Mesothelial cell of epicardium (in vitro differentiated cells): ENCODE data around the gene GP2. TPM values are rescaled to one million over a fixed set of nuclear protein-coding genes. Genes with fewer than 3 reads are reported as not detected.

Source experiments
- DNase-seq, 2 experiments: peaks; one replicate each; pipeline ENCODE4 v3.0.0; 2021; ENCODE audit warnings: low spot score in 2 of 2; ENCODE audit not compliant: unreplicated experiment in 2 of 2
- H3K27ac Mint-ChIP-seq: 2 replicates; pipeline ENCODE4 v1.8.0; 2021; ENCODE audit warnings: mixed read lengths
- H3K27me3 Mint-ChIP-seq: 2 replicates; pipeline ENCODE4 v1.8.0; 2021; ENCODE audit warnings: low read depth, mixed read lengths
- H3K36me3 Mint-ChIP-seq: 2 replicates; pipeline ENCODE4 v1.8.0; 2021; ENCODE audit warnings: mixed read lengths
- H3K4me1 Mint-ChIP-seq: 2 replicates; pipeline ENCODE4 v1.8.0; 2021; ENCODE audit warnings: mixed read lengths
- H3K4me3 Mint-ChIP-seq: 2 replicates; pipeline ENCODE4 v1.8.0; 2021; ENCODE audit warnings: mild to moderate bottlenecking, moderate library complexity, mixed read lengths
- H3K9me3 Mint-ChIP-seq: 2 replicates; pipeline ENCODE4 v1.8.0; 2021; ENCODE audit warnings: mixed read lengths
- total RNA-seq: library from RNA; stranded (reverse); gene quantifications from 3 replicates; pipeline ENCODE4 v1.2.1, GENCODE V29; 2021
- TF ChIP-seq, protein P1 (sequence below): fragments of 200-600 bp; sonication (generic); IDR thresholded peaks from one replicate; pipeline ENCODE4 v1.5.0; 2021; ENCODE audit warnings: antibody characterized with exemption; ENCODE audit not compliant: unreplicated experiment

GP2 gene
- total RNA-seq, 1 donor from 2014 or later = not detected

GRCh38 chr16:20334396-20334795, 7.1 kb upstream of the GP2 start:
- Mint-ChIP-seq H3K27ac (no peak overlapping the region), H3K4me1 (no peaks in the 10 kb centered on the region), H3K4me3 (no peak overlapping the region), H3K27me3 (peaks cover 26% of the 10 kb centered on the region), H3K9me3 (no peaks in the 10 kb centered on the region), H3K36me3 (no peaks in the 10 kb centered on the region)
- DNase-seq = no peak
- TF ChIP-seq, protein P1, sequence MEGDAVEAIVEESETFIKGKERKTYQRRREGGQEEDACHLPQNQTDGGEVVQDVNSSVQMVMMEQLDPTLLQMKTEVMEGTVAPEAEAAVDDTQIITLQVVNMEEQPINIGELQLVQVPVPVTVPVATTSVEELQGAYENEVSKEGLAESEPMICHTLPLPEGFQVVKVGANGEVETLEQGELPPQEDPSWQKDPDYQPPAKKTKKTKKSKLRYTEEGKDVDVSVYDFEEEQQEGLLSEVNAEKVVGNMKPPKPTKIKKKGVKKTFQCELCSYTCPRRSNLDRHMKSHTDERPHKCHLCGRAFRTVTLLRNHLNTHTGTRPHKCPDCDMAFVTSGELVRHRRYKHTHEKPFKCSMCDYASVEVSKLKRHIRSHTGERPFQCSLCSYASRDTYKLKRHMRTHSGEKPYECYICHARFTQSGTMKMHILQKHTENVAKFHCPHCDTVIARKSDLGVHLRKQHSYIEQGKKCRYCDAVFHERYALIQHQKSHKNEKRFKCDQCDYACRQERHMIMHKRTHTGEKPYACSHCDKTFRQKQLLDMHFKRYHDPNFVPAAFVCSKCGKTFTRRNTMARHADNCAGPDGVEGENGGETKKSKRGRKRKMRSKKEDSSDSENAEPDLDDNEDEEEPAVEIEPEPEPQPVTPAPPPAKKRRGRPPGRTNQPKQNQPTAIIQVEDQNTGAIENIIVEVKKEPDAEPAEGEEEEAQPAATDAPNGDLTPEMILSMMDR = no peak

DNA sequence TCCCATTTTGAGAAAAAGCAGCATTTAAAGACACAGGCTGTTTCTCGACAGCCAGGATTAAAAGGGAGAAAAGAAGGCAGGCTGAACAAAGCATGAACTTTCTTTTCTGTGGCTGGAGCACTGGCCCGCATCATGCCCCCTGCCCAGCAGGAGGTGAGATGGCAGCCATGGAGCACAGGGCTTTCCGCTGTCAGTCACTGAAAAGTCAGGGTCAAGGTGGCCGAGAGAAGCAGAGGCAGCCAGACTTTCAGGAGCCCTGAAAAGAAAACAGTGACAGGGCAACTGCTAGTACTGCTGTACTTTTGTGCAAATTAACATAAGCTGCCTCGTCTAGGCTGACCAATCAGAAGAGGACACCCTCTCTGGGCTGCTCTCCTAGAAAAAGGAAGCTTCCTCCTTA, 5.8 kb upstream of the GP2 start:
- Mint-ChIP-seq H3K36me3 (no peaks in the 10 kb centered on the region), H3K4me3 (no peak overlapping the region), H3K27me3 (peaks cover 32% of the 10 kb centered on the region), H3K27ac (no peak overlapping the region), H3K4me1 (no peaks in the 10 kb centered on the region), H3K9me3 (no peaks in the 10 kb centered on the region)
- no peak for DNase-seq
- TF ChIP-seq, protein P1 = no peak

GRCh38 chr16:20332411-20332810, 5.1 kb upstream of the GP2 start:
- peaks cover 30% of the 10 kb centered on the region for H3K27me3 Mint-ChIP-seq
- no peak for DNase-seq
- H3K4me3 Mint-ChIP-seq = no peak overlapping the region
- H3K27ac Mint-ChIP-seq = no peak overlapping the region
- H3K36me3 Mint-ChIP-seq = no peaks in the 10 kb centered on the region
- no peaks in the 10 kb centered on the region for H3K9me3 Mint-ChIP-seq
- H3K4me1 Mint-ChIP-seq = no peaks in the 10 kb centered on the region
- TF ChIP-seq, protein P1 = no peak

- TF ChIP-seq, protein P1 = no peak
- DNase-seq = no peak
- no peaks in the 10 kb centered on the region for H3K9me3 Mint-ChIP-seq
- no peak overlapping the region for H3K4me3 Mint-ChIP-seq
- no peak overlapping the region for H3K27ac Mint-ChIP-seq
- H3K36me3 Mint-ChIP-seq = no peaks in the 10 kb centered on the region
- peaks cover 24% of the 10 kb centered on the region for H3K27me3 Mint-ChIP-seq
- H3K4me1 Mint-ChIP-seq = no peaks in the 10 kb centered on the region
These were observed 4.3 kb upstream of the GP2 start for GRCh38 chr16:20331635-20332034.

DNA sequence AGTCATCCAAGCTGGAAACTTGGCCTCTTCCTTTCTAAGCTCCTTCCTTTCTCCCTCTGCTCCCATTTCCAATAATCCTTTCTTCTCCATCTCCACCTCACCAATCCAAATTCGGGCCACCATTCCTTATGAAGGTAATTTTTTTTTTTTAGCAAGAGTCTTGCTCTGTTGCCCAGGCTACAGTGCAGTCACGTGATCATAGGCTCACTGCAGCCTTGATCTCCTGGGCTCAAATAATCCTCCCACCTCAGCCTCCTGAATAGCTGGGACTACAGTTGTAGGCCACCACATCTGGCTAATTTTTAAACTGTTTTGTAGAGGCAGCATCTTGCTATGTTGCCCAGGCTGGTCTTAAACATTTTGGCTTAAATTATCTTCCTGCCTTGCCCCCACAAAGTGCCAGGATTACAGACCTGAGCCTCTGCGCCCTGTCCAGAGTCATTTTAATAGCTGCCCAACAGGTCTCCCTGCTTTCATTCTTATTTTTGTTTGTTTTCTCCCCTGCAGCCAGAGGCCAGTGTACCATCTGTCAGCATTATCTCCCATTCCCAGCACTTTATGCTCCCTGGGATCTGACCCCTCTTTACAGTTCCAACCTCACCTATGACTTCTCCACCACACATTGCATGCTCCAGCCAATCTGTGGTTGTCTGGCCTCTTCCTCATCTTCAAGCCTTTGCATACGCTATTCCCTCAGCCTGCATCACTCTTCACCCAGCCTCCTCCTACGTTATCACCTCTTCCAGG, 2.3 kb upstream of the GP2 start:
- Mint-ChIP-seq H3K9me3 (no peaks in the 10 kb centered on the region), H3K4me3 (no peak overlapping the region)

More for the DNA sequence above, 2.3 kb upstream of the GP2 start:
- Mint-ChIP-seq H3K36me3 (no peaks in the 10 kb centered on the region), H3K4me1 (no peaks in the 10 kb centered on the region), H3K27me3 (peaks cover 19% of the 10 kb centered on the region), H3K27ac (no peak overlapping the region)
- TF ChIP-seq, protein P1 = no peak
- DNase-seq = no peak
